Measurements from ENCODE around the gene DLGAP1. TPM values are rescaled to one million over a fixed set of nuclear protein-coding genes. Genes with fewer than 3 reads are reported as not detected.

Gene DLGAP1
- total and polyA plus RNA-seq, 2 of the 13 experiments (the other 11 are each of a cell fraction or from before 2014, with no cell fraction given), result 0.01 TPM; not detected in 1

GRCh38 chr18:3597409-3598357 is 857.4 kb downstream of the DLGAP1 start (continued):
- no peak for TF ChIP-seq RERE (CRISPR knock-in tag; IDR thresholded peaks at IDR 0.05; ENCODE audit: low read depth)
- peak; percentile 20 for TF ChIP-seq XRCC5 (optimal IDR thresholded peaks at IDR 0.05; ENCODE audit: low read length)
- TF ChIP-seq RBFOX2 (IDR thresholded peaks at IDR 0.05; ENCODE audit: low read depth, low read length), result peak; percentile 55; the same call in 1 of the 2 replicates
- TF ChIP-seq IRX3 (CRISPR knock-in tag; IDR thresholded peaks at IDR 0.05; ENCODE audit: borderline replicate concordance, low read depth), result no peak
- no peak for TF ChIP-seq REL (CRISPR knock-in tag; conservative IDR thresholded peaks at IDR 0.05)
- TF ChIP-seq NFE2L2 (IDR thresholded peaks at IDR 0.05; ENCODE audit: low read length), result no peak

All from HepG2 (cell line).